Stimulated activated CD8-positive, alpha-beta memory T cell treated with anti-CD3 and anti-CD28 coated beads, Interleukin-15, amount 100 ng/mL, for 1 hour (primary cell): Measurements from ENCODE around the gene CHST11.

Experiments
- DNase-seq: peaks from one replicate; pipeline ENCODE4 v3.0.0-alpha.2; 2020; ENCODE audit warnings: low read depth

Gene CHST11

DNA sequence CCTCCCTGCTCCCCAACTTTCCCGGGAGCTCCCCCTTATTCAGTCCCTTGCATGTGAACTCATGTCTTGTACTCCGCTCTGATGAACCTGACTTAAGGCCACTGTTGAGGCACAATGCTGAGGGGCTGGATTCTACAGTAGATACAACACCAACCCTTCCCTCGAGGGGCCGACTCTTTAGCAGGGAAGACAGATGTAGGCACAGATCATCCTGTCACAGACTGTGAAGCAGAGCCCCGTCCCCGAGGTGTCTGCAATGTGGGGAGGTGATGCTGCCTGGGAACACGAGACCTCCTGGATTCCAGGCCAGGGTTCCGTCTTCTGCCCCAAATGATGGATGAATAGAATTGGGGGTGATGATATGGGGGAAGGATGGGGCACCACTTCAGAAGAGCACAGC lies 175.1 kb downstream of the CHST11 start:
- DNase-seq, result no peak

DNA sequence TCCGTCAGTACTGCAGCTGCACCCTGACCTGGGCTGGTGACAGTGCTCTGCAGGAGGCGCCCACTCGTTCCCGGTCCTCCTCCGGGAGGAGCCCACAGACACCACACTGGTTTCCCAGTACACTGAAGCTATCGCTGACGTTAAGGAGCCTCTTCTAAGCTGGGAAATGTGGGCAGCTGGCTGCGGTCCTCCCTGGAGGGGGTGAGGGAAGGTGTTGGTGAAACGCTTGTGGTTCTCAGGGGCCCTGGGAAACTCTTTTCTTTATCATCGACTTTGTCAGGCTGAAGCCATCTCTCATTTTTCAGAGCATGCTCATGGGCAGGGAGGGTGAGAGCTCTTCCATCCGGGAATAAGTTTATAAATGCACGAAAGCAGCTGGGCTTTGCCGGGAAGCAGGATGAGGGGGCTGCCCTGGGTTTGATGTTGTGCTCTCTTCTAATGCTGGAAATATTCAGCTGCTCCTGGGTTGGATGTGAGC lies 176.0 kb downstream of the CHST11 start:
- no peak for DNase-seq

DNA sequence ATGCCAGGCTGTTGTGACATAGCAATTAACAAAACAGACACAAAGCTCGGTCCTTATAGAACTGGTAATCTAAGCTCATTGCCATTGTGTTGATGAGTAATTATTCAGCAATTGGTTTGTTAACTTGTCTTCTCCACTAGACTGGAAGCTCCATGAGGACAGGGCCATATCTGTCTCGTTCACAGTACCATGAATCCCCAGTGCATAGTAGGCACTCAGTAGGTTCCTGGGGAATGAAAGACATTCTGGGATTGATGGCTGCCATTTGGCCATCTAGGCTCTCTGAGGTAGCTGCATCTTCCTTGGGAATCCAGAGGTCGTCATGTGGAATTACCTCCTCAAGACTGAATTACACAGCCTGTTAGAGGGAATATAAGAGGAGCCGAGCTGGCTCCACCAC lies 177.3 kb downstream of the CHST11 start:
- no peak for DNase-seq

DNA sequence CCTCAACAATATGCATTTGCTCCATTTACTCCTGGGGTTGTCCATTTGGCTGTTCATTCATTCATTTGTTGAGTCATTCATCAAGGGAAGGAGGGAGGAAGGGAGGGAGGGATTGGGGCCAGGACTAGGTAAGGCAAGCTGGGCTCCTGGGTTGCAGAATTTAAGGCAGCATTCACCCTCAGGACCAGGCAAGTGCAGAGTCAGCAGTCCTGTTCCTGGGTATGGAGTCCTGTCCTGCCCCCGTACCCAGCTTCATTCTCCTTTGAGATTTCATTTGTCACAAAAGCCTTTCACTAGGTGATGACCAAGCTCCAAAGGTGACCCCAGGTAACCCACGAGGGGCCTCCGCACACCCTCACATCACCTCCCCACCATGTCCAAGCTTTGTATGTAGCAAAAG lies 178.1 kb downstream of the CHST11 start:
- DNase-seq, result no peak

DNA sequence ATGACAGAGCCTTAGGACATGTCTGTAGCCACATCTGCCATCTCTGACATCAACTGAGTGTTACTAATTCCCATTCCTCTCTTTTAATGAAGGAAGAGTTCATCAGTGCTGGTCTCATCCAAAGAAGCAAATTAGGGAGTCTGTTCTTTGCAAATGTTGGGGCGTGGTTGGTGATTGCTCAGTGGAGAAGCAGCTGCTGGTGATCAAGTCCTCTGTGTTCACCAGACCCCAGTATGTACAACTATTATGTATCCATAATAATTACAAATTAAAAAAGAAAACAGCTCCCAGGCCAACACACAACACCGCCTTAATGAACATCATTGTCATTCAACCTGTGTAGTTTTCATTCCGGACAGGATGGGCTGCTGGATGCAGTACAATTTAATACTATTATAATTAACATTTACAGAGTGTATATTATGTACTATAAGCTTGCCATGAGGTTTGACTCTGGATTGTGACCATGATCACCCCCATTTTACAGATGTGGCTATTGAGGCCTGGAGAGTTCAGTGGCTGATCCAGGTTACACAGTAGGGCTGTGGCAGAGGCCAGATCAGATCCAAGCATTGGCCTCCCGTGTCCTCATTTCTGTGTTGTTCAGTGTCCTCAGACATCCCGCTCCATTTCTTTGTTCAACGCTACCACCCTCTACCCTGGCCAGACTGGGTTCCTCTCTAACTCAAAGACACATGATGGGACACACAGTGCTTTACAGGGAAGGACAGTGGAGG lies 179.0 kb downstream of the CHST11 start:
- no peak for DNase-seq

DNA sequence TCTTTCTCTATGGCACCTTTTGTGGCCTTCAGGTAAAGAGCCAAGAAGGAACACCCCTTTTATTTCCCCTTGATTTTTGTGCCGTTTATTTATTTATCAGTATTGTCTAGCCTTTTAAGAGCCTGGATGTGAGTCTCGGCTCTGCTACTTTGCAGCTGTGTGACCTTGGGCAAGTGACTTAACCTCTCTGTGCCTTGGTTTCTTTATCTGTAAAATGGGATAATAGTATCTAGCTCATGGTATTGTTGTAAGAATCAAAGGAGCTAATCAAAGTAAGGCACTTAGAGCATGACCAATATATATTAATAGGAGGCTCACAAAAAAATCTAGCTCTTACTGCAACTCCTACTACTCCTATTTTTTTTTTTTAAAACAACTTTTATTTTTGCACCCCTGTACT lies 179.7 kb downstream of the CHST11 start:
- no peak for DNase-seq

DNA sequence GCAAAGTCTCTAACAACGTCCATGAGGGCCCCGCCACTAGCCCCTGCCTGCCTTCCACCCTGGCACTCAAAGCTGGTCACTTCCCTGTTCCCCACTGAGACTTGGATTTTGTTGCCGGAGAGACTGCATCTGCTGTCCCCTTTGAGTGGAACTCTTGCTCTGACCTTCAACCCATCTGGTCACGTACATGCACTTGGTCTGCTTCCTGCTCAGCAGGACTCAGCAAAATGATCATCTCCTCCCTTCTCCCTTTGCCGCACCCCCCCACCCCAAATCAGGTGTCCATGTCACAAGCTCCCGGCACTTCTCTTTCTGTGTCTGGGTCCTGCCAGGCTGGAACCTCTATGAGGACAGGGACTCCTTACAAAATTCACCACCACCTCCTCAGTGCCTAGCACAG lies 180.9 kb downstream of the CHST11 start:
- DNase-seq, result no peak

DNA sequence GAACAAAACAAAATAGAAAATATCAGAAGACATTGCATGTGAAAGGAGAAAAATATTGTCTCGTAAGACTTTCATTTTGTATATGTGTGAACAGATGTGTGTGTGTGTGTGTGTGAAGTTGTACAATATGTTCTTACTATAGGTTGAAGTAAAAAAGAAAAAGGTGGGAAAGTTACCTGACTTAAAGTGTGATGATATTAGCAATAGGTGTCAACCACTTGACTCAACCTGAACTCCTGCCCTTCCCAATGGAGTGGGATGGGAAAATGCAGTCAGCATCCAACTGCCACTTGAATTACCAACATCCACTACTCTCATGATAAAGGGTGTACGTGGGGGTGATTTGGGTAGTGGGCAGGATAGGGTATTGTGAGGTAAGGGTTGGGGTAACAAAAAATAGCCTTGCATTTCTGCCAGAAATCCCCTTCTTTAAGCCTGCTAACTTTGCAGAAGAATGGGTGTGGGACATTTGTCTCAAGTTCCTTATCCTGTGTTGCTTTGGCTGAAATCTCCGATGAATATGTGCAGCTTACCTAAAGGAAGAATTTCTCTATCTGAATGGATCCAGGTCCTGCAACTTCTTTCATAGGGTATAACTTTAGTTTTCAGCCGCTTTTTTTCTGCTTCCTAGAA lies 181.6 kb downstream of the CHST11 start:
- no peak for DNase-seq

DNA sequence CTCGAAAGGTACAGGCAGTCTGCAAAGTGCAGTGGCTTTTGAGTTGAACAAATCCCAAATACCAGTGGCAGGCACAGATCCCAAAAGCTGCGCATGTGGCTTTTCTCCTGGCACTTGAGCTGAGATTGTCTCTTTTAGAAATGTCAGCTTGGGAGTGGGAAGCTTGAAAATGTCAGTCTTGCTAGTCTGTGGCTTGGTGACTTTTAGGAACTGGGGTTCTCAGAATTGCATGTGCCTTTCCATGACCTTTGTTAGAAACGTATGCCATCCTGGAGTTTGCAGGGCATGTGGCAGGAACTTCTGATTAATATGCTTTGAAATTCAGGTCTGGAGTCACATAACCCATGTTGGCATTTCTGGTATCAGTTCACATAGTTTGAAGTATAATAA lies 182.1 kb downstream of the CHST11 start:
- no peak for DNase-seq

DNA sequence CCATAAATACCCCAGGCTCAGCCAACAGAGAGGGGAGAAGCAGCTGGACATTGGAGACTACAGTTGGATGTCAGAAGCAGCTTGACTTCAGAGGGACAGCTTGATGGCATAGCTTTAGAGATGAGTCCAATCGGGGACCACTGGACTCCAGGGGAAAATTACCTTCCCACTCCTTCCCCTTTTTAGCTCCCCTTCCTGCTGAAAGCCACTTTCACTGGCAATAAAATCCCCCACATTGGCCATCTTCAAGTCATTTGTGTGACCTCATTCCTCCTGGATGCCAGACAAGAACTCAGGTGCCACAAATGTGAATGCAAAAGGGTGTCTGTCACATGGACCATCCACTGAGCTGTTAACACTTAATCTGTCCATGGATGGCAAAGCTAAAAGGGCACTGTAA lies 184.2 kb downstream of the CHST11 start:
- DNase-seq, result no peak

DNA sequence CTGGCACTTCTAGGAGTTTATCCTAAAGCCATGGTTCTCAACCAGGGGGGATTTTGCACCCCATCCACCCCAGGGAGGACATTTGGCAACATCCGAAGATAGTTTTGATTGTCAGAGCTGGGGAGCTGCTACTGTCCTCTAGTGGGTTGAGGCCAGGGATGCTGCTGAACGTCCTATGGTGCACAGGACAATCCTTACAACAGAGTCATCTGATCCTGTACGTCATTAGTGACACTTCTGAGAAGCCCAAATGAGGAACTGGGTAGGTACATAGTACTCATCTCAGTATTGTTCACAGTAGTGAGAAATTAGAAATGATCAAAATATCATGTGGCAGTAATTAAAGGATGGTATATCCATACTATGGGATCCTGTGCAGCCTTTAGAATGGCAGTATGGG lies 185.1 kb downstream of the CHST11 start:
- no peak for DNase-seq

DNA sequence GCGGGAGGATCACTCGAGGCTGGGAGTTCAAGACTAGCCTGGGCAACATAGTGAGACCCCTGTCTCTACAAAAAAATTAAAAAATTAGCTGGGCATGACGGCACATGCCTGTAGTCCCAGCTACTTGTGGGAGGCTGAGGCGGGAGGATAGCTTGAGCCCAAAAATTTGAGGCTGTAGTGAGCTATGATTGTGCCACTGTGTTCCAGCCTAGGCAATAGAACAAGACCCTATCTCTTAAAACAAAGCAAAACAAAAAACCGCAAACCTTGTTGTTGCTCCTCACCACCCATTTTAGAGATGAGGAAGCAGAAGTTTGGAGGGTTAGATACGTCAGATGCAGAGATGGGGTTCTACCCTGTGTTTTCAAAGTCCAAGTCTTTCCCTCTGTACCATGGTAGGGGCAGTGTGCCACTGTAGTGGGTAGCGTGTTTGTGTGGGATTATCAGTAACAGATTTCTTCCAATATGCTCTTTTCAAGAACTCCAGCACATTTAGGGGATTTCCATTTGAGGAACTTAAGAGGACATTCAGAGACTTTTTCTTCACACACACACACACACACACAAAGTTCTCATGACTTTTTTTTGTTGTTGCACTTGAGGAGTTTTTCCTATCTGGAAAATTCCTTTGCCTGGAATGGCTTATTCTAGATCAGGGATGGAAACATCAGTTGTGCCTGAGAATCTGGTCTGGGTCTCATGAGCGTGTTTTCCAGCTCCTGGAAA lies 186.5 kb downstream of the CHST11 start:
- DNase-seq, result no peak

DNA sequence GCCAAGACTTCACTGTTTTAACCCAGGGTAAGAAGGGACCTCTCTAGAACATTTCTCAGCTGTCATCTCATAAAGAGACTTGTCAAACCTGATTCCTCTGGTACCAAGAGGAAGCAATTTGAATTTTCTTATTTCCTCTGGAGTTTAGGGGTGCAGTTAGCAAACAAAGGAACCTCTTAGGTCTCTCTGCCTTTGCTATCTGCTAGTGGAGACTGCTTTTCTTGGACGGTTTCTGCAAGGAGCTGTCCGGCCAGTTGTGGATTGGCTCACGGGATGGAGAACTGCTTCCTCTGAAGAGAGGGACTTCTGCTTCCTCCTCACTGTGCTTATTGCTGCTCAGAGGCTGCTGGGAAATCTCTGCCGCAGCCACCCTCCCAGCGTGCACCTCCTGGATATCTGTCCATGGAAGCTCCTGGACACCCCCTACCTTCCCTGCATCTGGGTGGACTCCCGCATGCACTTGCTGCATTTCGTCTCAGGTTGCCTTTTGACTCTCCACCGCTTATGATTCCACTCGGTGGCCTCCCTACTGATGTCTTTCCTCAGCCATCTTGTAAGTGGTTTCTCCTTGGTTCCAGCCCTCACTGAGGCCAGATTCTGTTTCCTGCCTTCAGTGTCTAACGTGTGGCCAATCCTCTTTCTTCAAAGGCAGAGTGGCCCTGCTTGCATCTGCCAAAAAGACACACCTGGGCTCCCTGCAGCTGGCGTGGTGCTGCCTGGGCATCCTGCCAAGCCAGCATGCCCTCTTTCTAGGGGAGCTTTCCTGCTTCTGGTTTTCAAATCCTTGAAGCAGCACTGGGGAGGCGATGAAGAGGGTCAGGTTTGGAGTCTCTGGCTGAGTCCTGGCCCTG lies 187.3 kb downstream of the CHST11 start:
- no peak for DNase-seq

DNA sequence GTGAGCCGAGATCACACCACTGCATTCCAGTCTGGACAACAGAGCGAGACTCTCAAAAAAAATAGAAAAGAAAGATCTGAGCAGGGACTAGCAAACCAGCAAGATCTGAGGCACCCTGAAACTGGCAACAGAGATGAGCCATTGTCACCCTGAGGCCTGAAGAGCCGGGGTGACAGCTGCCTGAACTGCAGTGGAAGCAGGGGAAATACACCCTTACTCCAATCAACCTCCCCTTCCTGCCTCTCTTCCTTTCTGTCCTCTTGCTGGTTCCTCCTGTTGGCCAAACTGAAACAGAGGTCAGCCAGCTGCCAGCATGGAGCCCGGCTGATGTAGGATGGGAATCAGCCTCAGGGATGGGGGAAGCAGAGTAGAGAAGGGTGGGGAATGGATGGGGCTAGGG lies 192.0 kb downstream of the CHST11 start:
- DNase-seq, result no peak

DNA sequence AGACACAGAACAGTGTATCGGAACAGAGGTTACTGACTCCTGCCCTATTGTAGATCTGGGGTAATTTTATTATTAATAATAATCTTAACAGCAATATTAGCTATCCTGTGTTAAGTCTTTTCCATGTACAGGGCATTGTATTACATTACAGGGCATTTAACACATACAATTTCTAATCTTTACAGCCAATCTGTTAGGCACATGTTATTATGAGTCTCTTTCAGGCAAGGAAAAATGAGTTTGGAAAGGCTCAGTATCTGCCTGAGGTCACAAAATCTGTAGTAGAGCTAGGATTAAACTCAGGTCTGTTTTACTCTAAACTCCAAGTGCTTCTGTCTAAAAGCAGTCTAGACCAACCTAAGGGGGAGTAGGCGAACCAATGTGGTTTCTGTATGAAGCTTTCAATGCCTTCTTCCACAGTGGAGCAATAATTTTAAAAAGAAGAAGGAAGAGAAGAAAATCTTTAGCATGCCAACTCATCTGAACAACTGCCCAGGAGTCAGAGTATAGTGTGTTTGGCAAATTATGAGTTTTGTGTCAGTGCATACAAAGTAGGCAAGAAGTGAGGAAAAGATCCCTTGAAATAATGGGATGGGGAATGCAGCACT lies 192.6 kb downstream of the CHST11 start:
- no peak for DNase-seq

DNA sequence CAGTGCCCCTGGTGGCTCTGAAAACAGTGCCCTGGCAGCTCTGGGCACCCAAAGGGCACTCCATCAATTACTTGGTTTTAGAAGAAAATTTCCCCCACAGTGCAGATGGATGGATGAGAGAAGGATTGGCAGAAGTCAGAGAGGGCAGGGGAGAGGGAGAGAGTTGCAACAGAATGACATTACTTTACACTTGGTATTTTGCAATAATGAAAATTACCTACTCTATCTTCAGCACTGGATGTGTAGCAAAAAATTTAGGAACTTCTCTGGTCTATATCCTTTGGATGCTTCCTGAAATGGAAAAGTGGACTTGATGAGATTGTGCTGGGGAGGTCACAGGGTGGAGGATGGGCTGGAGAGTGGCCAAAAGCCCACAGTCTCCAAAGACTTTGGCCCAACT lies 193.2 kb downstream of the CHST11 start:
- DNase-seq, result no peak

DNA sequence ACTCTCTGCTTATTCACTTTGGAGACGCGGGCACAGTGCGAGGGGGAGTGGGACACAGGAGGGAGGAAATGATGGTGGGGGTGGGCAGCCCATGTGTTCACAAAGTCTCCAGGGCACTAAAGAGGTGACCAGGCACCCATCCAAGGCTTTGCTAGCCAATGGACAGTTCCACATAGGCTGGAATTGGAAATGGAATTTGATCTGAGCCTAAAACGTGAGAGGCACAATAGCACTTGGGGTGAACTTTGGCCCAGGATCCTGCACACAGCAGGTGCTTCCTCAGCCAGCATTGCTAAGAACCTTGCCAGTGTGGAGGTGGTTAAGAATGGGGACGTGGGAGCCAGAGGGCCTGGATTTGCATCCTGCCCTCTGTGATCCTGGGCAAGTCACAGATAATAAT lies 193.8 kb downstream of the CHST11 start:
- DNase-seq, result no peak

DNA sequence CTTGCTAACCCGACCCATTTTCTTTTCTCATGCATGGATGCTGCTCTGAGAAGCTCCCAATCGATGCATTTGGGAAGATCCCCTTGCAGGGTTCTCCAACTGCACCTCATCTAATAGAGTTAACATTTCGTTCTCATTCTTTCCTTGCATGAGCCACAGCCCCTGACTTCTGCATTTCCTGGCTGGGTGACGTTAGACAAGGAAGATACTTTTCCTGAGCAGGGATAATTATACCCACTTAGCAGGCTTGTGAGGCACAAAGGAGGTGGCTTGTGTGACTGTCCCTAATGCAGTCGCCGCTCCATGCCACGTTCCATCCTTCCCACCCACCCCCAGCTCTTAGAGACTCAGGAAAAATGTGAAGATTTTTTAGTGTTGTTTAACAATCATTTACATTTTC lies 195.1 kb downstream of the CHST11 start:
- DNase-seq, result no peak

DNA sequence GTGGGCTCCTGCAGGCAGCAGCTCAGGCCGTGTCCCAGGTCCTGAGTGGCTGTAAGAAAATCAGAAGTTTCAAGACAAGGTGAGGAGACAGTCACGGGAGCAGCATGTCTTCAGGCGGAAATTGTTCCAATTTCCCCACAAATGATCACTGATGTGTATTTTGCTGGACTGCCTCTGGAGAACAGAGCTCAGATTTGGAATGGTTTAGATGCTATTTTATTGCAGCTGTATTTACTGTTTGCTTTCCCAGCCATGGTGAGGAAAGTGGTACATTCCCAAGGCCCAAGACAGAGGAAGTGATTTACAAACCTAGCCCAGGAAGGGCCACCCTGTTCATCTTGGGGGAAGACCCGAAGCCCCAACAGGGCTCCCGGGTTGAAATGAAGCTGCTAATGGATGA lies 195.6 kb downstream of the CHST11 start:
- DNase-seq, result no peak

DNA sequence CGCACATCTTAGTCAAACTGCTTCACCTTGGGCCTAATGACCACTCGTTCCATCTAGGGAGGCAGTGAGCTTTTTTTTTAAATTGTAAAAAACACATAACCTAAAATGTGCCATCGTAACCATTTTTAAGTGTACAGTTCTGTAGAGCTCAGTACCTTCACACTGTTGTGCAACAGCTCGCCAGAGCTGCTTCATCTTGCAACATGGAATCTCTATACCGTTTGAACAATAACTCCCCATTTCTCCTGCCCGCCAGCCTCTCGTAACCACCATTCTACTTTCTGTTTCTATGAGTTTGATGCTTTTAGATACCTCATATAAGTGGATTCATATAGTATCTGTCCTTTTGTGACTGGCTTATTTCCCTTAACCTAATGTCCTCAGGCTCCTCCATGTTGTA lies 196.2 kb downstream of the CHST11 start:
- no peak for DNase-seq

DNA sequence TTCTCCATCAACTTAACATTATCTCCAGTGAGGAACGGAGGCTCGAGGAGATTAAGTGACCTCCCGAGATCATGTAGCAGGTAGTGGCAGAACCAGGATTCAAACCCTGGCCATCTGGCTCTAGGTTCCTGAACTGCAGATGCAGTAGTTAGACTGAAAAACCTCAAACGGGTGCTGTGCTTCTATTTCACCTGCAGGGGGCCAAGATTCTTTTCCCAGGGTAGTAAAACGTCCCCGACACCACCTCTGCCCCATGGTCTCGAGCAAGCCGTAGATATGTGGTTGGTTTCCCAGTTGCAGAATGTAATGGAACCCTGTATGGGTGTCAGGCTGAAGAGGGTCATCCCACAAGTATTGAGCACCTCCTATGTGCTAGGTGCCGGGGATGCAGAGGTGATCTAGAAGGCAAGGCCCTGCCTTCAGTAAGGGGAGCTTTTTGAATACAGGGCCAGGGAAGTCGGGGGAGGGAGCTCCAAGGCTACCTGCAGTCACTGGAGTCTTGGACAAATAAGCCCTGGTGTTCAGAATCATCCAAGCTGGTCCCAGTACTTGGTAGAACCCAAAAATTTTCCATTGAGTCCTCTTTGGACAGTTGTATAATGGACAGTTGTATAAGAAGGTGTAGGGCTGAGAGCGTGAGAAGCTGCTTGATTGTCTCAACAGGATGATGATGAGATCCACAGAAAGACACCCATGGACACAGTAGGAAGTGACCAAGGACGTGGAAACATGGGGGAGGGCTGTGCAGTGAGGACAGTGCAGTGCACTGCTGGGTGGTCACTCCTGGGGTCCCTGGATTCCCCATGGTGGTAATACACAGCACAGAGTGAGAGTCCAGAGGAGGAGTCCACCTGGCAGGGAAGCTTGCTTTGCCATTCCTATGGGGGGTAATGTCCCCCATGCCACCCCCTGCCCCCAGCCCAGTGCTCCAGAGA lies 197.2 kb downstream of the CHST11 start:
- no peak for DNase-seq
